Measurements from ENCODE around the gene CRMP1.
A peak's percentile ranks its signal among the peaks of the same experiment; 100 is the strongest.
"Not testable (repeated sequence)": the region's sequence is repeated elsewhere in the genome, so short reads cannot be mapped to it uniquely, and the experiment has no call there.

Gene CRMP1

DNA sequence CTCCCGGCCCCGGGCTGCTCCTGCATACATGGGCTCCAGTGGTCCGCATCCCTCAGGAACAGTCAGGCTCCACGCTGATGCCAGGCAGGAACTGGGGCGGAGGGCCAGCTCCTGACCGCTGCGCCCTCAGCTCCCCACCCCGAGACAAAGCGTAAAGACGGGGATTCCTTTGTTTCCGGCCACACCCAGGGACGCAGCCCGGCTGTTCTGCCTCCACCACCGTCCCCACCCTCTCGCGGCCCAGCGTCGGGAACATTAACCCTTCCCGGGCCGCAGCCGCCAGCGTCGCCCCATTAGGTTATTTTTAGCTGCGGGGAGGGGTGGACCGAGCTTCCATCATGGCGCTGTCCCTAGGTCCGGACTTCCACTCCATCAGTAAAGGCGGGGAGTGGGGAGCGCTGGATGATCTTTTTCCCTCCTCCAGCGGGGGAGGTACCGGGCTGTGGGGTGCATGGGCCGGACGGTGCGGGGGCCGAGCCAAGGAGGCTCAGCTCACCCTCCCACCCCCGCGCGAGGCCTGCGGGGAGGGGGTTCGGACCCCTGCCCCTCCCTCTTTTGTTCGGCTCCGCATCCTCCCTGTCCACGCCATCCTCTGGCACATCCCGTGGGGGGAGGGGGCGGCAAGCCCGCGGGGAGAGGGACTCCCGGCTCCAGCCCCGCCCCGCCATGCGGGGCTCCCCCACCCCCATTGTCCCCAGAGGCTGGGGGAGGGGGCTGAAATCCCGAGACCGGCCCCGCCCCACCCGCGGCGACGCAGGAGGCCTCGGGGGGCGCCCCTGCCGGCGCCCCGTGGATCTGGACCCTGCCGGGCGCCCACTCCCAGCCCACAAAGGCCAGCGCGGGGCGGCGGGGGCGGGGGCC, 5.3 kb downstream of the CRMP1 start:
- peak; percentile 50 for DNase-seq

DNA sequence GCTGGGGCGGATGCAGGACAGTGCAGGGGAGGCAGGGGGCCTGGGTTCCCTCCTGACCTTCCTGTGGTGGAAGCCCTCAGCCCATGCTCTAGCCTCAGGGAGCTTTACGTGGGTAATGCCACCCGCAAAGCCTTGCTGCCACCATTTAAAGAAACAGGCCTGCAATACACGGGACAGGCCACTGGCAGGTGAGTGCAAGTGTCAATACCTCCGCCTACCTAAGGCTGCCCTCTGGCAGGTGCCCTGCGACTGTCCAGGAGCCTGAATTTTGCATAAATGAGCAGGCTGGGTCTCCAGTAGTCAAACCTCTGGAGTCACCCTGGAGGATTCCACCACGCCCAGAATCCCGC, 5.9 kb downstream of the CRMP1 start:
- peak; percentile 67 for DNase-seq

DNA sequence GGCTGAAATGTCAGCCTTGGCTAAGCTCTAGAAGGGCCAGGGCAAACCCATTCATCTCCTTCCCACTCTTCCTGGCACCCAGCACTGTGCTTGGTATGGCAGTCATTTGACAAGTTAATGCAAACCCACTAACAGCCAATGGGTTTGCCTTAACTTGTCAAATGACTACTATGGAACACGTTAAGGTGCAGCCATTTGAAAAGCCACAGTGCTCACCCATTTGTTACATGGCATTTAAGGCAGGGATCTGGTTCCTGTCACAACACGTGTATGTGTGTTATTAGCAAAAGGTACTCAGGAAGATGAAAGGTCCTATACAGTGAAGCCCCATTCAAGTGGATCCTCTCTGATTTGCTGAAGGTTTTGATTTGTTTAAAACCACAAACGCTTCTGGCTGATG, 7.2 kb downstream of the CRMP1 start:
- no peak for DNase-seq

DNA sequence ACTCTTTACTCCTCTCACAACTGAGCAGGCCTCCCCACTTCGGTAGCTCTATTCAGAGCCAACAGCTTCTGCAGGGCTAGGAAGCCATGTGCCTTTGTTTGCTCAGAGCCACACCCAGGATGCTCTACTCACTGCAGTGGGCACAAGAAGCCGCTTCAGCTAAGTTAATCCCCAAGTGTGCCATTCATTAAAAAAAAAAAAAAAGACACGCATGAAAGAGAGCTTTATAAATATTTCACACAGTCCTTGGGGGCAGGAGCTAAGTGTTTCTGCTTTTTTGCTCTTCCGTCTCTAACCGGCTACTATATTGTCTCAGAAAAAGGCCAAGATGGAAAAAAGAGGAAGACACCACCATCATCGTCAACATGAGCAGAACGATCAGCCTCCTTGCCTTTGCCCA, 8.1 kb downstream of the CRMP1 start:
- DNase-seq = no peak

DNA sequence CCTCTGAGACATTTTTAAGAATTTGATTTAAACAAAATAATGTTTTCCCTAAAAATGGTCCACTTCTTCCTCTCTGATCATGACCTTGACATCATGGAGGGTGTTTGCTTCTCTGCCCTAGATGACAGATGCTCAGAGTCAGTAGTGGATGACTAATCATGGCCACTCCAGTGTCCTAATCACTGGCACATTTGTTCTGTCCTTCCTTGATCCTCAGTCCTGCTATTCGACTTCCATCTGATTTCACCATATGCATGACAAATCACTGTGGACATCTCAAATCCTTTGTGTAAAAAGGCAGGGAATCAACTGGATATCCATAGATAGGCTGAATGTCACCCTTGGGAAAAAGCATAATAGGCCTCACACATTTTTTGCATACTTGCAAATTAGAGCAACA, 9.0 kb downstream of the CRMP1 start:
- no peak for DNase-seq

DNA sequence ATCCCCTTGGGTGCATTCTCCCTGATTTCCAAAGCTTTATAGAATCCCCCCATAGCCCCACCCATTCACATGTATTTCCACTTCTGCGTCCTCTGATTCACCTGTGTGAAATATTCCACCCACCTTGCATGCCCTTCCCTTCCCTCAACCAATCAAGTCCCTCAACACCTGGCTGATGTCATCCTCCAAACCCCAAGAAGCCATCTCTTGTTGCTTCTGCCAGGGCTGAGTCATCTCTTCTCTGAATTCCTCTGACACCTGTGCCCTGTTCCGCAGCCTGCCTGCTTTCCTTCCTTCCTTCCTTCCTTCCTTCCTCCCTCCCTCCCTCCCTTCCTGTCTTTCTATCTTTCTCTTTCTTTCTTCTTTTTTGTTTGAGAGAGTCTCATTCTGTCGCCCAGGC, 9.9 kb downstream of the CRMP1 start:
- no peak for DNase-seq

DNA sequence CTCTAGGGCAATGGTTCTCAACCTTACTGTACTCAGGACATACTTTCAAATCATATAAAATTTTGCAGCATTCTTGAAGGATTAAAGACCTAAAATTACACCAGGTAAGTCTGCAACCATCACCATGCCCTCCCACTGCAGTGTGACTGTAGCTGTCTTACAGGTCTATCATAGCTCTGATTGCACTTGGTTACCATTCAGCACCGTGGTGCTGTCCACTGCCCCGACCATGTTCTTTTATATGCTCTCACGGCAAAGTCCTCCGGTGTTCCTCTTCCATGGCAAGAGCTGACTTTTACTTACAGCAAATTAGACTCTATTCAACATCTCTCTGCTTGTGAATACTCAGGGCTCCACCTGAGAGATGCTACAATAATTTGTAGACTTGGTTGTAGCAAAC, 11.5 kb downstream of the CRMP1 start:
- no peak for DNase-seq

DNA sequence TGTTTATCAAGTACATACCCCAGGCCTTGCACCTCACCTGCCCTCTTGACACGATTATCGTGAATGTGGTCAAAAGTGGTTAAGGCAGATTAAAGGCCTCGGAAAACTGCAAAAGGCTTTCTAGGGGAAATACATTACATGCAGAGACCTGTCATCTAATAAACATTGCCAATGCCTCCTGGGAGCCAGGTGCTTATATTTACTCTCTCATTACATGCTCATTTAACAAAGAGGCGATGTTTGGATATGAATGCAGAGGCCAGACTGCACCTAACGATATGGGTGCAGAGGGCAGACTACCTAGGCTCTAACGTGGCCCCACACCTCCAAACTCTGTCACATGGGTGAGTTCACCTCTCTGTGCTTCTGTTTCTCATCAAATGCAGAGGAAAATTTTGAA, 14.5 kb downstream of the CRMP1 start:
- DNase-seq = no peak

DNA sequence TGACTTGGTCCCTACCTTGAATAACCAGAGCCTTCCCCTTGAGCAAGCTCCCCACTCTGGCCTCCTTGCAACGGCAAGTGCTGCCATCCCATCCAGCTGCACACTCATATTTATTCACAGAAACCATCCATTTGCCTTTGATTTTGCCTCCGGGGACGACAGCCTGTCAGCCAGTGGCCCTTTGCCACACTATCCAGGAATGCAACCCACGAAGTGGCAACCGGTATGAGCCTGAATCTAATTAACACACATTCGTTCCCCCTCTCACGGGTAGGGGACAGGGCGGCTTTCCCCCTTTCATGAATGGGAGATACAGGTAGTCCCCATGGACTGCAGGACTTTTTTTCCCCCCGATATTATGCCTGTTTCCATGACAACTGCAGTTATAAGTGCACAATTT, 15.5 kb downstream of the CRMP1 start:
- no peak for DNase-seq

DNA sequence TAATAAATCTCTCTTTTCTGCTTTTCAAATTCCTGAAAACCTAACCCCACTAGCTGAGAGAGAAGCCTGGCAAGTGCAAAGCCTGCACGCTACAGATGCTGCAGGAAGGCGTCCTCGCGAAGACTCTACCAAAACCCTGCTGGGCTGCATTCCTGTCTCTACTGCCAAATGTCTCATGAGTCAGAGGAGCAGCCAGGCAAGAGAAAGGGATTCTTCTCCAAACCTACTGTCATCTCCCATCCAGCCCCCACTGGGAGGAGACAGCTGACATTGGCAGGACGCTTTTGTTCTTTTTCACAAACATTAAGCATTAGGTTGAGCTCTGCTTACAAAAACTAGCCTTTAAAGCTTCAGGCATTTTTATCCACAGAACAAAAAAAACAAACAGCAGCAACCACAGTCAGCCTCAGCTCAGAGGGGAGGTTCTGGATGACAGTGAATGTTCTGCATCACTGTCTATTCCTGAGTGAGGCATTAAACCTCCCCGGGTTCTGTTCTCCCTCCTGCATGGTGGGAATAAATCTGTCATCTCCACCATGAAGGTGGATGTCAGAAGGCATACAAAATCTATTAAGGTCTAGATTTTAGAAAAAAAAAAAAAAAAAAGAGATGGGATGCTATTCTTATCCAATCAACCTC, 18.0 kb downstream of the CRMP1 start:
- no peak for DNase-seq

DNA sequence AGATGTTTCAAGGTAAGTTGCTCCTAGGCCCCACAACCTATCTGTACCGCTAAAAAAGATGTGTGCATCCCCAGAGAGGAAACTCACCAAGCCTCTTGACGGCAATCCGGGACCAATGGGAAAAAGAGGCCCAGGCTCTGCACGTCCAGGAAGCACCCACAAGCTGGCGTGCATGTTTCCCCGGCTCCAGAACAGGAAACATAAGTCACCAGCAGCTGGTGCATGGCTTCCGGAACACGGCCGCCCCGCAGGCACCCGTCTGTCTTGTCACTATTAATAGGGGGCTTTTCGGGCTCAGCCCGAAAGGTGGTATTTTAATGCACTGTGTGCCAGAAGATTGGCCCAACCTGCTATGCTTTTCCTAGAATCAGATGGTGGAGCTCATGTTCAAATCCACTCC, 22.2 kb downstream of the CRMP1 start:
- DNase-seq = no peak

DNA sequence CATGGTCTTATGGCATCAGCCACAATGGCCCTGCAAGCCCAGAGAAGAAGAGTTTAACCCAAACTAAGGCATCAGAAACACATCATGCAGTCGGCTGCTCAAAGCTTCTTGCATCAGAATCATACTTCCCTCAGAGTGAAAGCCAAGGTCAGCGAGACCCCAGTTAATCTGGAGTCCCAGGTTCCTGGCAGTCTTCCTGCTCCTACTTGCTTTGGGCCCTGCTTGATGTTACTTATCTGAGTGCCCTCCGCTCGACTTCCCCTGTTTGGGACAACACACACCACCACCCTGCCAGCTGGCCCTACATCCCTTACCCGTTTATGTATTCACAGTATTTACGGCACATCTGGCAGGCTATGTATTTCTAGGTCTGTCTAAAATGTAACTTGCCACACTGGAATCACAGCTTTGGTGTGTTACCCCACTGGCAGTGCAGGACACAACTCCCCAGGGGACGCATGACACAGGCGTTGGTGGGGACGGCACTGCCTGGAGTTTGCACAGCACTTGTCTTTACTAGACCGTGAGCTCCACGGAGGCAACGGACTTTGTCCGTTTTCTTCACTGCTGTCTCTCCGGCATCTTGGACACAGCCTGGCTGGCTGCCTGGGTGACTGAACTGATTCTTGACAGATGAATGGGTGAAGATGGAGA, 22.8 kb downstream of the CRMP1 start:
- no peak for DNase-seq

DNA sequence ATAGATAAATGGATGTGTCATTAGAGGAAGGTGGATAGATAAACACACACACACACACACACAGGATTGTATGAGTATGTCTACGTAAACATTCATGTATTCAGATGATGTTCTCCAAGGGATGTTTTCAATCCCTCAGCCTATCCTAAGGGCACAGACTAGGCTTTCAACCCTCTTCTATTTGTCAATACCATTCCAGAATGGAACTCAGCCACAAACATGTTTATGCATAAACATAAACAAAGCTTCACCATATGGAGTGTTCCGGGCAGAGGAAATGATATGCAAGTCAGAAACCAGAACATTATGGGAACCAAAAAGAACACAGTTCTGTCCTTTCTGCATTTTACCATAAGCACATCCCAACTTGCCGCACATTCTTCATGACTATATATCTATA, 25.0 kb downstream of the CRMP1 start:
- no peak for DNase-seq

DNA sequence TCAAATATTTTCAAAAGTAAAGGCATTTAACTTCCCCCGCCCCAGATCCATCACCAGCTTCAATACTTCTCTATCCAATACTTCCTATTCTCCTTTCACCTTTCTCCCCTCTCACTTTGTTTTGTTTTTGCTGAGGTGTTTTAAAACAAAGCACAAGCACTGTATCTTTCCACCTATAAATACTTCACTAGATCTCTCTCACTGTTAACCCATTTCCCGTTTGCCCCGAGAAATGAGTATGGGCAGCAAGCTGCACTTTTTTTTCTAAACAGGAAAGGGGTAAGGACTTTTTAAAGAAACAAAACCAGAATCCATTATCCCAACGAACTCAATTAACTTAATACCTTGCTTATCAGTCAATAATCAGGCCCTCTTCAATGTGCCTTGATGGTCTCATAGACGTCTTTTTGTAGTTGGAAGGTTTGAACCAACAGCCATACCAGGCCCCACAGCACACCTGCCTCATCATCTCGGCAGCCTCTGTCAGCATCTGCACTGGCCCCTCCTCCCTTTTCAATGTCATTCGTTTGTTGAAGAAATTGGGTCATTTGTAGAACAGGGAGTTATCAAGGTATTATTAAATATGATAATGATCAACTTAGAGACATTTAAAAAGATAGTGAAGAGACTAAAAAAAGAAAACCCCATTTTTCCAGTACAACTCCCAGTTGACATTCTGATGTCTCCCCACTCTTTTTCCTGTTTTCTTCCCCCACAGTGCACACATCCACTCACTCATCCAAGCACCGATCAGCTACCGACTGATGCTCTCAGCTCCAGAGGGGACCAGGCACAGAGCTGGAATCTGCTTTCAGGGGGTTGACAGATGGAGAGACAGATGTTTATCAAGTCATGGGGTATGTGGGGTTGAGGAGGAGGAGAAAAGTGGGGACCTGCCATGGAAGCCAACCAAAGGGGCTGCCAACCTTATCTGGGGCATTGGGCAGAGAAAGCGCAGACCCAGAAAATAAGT, 25.8 kb downstream of the CRMP1 start:
- DNase-seq = peak; percentile 39

DNA sequence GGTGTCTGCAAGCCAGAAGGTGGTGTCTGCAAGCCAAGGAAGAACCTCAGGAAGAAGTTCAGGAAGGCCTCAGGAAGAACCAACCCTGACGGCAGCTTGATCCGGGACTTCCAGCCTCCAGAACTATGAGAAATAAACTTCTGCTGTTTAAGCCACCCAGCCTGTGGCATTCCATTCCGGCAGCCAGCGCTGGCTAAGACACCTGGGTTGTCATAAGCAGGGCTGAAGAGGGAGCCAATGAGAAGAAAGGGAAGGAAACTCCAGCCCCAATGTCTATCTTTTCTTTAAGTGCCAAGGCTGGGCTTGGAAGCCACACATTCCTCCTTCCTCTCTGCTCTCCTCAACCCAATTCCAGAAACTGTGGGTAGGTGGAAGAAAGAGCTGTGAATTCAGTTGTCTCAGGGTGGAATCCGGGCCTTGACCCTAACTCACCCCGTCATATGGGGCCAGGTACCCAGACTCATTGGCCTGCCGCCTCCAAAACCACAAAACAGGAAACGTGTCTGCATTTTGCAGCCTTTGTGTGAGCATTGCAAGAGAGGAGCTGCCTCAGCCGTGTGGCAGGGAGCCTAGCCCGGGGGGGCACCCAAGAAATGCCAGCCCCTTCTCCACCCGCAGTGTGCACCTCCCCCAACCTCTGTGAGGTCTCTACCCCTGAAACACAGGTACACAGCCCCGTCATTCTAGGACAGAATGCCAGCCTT, 26.8 kb downstream of the CRMP1 start:
- DNase-seq = peak; percentile 82

DNA sequence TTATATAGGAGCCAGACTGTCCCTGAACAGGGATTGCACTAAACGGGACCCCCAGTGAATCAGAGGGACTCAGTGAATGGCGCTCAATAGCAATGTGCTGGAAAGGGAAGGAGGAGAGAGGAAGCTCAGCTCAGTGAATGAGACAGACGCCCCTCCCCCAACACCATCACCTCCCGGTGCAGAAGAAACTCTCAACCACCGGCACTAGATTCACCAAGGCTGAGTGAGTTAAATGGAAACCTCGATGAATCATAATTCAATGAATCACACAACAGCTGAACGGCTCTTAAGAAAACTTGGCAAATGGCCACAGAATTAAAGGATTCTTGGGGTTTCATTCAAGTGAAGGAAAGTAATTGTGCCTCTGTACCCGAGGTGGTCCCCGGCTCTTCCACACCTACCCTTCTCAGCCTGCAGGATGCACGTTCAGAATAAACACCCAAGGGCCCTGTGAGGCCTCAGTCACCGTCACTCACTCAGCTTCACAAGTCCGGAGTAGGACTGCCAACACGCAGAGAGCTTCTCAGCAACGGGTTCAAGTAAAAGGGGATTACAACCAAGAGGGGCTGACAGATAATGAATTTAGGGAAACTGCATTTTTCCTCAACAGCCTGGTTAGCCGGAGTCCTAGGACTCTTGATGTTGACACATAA, 29.3 kb downstream of the CRMP1 start:
- peak; percentile 46 for DNase-seq

DNA sequence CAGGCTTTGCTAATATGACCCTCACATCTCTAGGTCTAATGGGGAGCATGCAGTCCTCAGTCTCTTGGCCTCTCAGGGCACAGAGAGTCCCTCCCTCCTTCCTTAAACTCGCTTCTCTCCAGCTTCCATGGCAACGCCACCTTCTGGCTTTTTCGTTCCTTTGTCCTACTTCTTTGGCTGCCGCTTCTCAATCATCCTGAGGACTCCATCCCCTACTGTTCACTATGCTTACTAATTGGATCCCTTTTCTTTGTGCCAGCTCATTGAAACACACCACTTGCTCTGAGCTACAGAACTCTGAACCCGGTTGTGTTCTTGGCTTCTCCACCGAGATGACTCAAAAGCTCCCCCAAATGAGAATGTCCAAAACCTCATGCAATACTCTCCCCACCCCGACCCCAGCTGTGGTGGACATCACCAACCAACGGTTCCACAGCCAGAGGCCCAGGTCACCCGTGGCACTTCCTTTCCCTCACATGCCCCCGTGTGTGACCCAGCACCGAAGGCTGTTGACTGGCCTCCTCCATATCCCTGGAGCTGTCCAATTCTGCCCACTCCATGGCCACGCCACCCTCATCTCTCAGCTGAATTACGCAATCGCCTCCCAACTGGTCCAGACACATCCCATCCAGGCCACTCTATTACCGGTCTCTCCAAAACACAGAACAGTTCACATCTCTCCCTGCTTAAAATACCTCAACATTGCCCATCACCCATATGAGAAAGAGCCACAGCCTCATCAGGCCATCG, 34.7 kb downstream of the CRMP1 start:
- DNase-seq = no peak

DNA sequence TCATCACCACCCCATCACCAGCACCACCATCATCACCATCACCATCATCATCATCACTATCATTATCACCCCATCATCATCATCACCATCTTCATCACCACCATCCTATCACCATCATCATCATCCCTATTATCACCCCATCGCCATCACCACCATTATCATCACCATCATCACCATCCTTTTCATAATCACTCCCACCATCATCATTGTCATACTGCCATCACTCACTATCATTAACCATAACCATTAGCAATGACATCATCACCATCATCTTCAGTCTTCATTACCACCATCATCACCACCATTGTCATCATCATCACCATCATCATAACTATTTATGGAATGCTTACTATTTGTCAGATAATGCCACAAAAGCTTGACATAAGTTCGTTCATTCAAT, 35.7 kb downstream of the CRMP1 start:
- no peak for DNase-seq

DNA sequence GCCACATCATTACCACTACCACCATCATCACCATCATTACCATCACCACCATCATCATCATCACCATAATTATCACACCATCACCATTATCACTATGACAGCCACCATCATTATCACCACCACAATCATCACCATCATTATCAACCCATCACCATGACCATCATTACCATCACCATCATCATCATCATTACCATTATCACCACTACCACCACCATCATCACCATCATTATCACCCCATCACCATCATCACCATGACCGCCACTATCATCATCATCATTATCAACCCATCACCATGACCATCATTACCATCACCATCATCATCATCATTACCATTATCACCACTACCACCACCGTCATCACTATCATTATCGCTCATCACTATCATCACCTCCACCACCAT, 36.5 kb downstream of the CRMP1 start:
- DNase-seq = not testable (repeated sequence)

DNA sequence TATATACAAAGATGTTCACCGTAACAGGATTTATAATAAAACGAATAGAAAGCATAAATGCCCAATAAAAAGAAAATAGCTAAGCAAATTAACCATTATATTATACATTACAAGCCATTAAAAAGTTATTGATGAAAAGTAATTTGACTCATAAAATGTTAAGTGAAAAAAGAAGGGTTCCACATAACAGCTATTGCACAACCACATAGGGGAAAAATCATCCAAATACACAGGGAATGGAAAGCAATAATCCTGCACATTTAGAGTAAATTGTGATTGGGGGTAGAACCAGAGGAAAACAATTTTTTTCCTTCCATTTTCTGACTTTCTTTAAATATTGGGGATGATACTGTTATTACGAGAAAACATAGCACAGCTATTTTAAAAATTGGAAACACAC, 38.0 kb downstream of the CRMP1 start:
- DNase-seq = no peak
